Astrocyte (in vitro differentiated cells and primary cell): ENCODE results near the gene MCM3AP. TPM values are rescaled to one million over a fixed set of nuclear protein-coding genes. Genes with fewer than 3 reads are reported as not detected.

ENCODE experiments used
- DNase-seq: peaks from one replicate; pipeline ENCODE4 v3.0.0-alpha.2; 2010; ENCODE audit warnings: low read depth
- FAIRE-seq: peaks from 2 replicates; lab custom pipeline; 2011; peaks lifted over from hg19 to GRCh38; lab: Jason Lieb, UNC
- H2AFZ ChIP-seq: 2 replicates; pipeline ENCODE4 v1.6.0; 2012; ENCODE audit warnings: low read depth, low read length, inconsistent platforms
- H3K27ac ChIP-seq: 2 replicates; pipeline ENCODE4 v1.5.1; 2011; ENCODE audit warnings: low read depth, low read length, inconsistent platforms
- H3K27me3 ChIP-seq: 2 replicates; pipeline ENCODE4 v1.6.0; 2011; ENCODE audit warnings: low read length, inconsistent platforms; ENCODE audit not compliant: insufficient read depth
- H3K36me3 ChIP-seq: 2 replicates; pipeline ENCODE4 v1.5.1; 2011; ENCODE audit warnings: low read length, inconsistent platforms; ENCODE audit not compliant: insufficient read depth
- H3K4me1 ChIP-seq: 2 replicates; pipeline ENCODE4 v1.5.1; 2011; ENCODE audit warnings: low read length, inconsistent platforms; ENCODE audit not compliant: insufficient read depth
- H3K4me2 ChIP-seq: 2 replicates; pipeline ENCODE4 v1.6.0; 2012; ENCODE audit warnings: low read length, inconsistent platforms
- H3K4me3 ChIP-seq: 2 replicates; pipeline ENCODE4 v1.5.1; 2011; ENCODE audit warnings: low read depth, mild to moderate bottlenecking, low read length, inconsistent platforms; ENCODE audit not compliant: insufficient read depth
- H3K79me2 ChIP-seq: 2 replicates; pipeline ENCODE4 v1.6.0; 2012; ENCODE audit warnings: mild to moderate bottlenecking, low read length, inconsistent platforms; ENCODE audit not compliant: insufficient read depth
- H3K9ac ChIP-seq: 2 replicates; pipeline ENCODE4 v1.6.0; 2012; ENCODE audit warnings: mild to moderate bottlenecking, low read length, inconsistent platforms
- H3K9me3 ChIP-seq: 2 replicates; pipeline ENCODE4 v1.5.1; 2012; ENCODE audit warnings: low read depth, mild to moderate bottlenecking, low read length, inconsistent platforms; ENCODE audit not compliant: insufficient read depth
- H4K20me1 ChIP-seq: 2 replicates; pipeline ENCODE4 v1.6.0; 2012; ENCODE audit warnings: low read length, inconsistent platforms; ENCODE audit not compliant: insufficient read depth
- H3K27ac Mint-ChIP-seq: one replicate; pipeline ENCODE4 v1.8.0; 2021; ENCODE audit warnings: mild to moderate bottlenecking, mixed read lengths; ENCODE audit not compliant: unreplicated experiment
- H3K27me3 Mint-ChIP-seq: one replicate; pipeline ENCODE4 v1.8.0; 2021; ENCODE audit warnings: low read depth, mixed read lengths; ENCODE audit not compliant: unreplicated experiment
- H3K36me3 Mint-ChIP-seq: one replicate; pipeline ENCODE4 v1.8.0; 2021; ENCODE audit warnings: low read depth, mixed read lengths; ENCODE audit not compliant: unreplicated experiment
- H3K4me1 Mint-ChIP-seq: one replicate; pipeline ENCODE4 v1.8.0; 2021; ENCODE audit warnings: low read depth, mixed read lengths; ENCODE audit not compliant: unreplicated experiment
- H3K4me3 Mint-ChIP-seq: one replicate; pipeline ENCODE4 v1.8.0; 2021; ENCODE audit warnings: mild to moderate bottlenecking, moderate library complexity, mixed read lengths; ENCODE audit not compliant: unreplicated experiment
- H3K9me3 Mint-ChIP-seq: one replicate; pipeline ENCODE4 v1.8.0; 2021; ENCODE audit warnings: mild to moderate bottlenecking, mixed read lengths; ENCODE audit not compliant: unreplicated experiment
- EZH2 ChIP-seq: IDR thresholded peaks from 2 replicates; pipeline ENCODE4 v1.6.1; 2012; ENCODE audit warnings: mild to moderate bottlenecking, low read length, inconsistent platforms; ENCODE audit not compliant: insufficient read depth
- total RNA-seq: library from RNA; stranded (reverse); gene quantifications from 2 replicates; pipeline ENCODE4 v1.2.1, GENCODE V29; 2021
- TF ChIP-seq, protein P1 (sequence below): IDR thresholded peaks from 2 replicates; pipeline ENCODE4 v1.5.1; 2011; ENCODE audit warnings: low read depth, mild to moderate bottlenecking, inconsistent platforms, low read length, moderate library complexity; ENCODE audit not compliant: insufficient read depth

Gene MCM3AP
- total RNA-seq, 1 donor from 2014 or later = 84.2 TPM

DNA sequence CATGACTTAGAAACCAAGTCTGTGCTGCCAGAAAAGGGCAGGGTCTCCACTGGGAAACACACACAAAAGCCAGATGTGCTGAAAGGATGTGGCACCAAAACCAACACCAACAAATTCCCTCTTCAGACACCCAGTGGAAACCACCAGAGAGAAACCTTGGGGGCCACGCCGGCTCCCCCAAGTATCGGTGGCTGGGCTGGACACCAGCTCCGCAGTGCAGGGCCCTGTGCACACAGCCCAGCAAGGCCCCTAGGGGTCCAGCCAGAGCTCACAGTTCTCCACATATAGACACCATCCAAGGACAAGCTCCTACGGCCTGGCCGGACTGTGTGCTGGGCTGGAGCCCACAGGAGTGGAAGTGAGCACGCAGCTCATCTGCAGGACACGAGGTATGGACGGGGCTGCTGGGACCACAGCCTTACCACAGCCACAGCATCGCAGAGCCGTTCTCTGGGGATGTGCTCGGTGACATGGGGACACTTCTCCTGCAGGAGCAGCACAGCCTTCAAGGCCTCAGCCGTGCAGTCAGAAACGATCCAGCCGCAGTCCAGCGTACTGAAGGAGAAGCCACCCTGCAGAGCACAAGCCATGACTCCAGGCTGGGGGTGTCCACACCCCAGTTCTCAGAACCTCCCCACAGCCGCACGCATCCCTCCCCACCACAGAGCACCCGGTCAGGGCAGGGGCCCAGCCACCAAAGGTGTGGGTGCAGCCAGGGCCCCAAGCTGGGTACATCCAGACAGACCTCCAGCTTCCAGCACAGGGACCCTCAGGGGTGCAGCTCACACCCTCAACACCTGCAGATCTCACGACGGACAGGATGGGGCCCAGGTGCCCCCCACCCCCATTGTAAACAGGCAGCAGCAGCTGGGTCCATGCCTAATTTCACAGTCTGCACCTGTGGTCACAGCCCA lies 78.1 kb downstream of the MCM3AP start:
- DNase-seq = no peak
- H3K36me3 ChIP-seq = peaks cover 18% of the 10 kb centered on the region
- no peaks in the 10 kb centered on the region for H3K9me3 ChIP-seq
- Mint-ChIP-seq H3K9me3 (no peaks in the 10 kb centered on the region), H3K4me1 (peaks cover 2% of the 10 kb centered on the region), H3K27ac (peak overlapping the region; percentile 31), H3K4me3 (no peak overlapping the region), H3K36me3 (peaks cover 13% of the 10 kb centered on the region), H3K27me3 (no peaks in the 10 kb centered on the region)
- no peak for FAIRE-seq
- TF ChIP-seq EZH2 = no peak
- TF ChIP-seq, protein P1, sequence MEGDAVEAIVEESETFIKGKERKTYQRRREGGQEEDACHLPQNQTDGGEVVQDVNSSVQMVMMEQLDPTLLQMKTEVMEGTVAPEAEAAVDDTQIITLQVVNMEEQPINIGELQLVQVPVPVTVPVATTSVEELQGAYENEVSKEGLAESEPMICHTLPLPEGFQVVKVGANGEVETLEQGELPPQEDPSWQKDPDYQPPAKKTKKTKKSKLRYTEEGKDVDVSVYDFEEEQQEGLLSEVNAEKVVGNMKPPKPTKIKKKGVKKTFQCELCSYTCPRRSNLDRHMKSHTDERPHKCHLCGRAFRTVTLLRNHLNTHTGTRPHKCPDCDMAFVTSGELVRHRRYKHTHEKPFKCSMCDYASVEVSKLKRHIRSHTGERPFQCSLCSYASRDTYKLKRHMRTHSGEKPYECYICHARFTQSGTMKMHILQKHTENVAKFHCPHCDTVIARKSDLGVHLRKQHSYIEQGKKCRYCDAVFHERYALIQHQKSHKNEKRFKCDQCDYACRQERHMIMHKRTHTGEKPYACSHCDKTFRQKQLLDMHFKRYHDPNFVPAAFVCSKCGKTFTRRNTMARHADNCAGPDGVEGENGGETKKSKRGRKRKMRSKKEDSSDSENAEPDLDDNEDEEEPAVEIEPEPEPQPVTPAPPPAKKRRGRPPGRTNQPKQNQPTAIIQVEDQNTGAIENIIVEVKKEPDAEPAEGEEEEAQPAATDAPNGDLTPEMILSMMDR = no peak
- no peak overlapping the region for H3K4me2 ChIP-seq
- no peak overlapping the region for H2AFZ ChIP-seq
- H3K4me3 ChIP-seq = no peak overlapping the region
- no peaks in the 10 kb centered on the region for H3K4me1 ChIP-seq
- H3K27me3 ChIP-seq = no peaks in the 10 kb centered on the region
- no peaks in the 10 kb centered on the region for H3K79me2 ChIP-seq
- H3K27ac ChIP-seq = no peak overlapping the region
- no peak overlapping the region for H3K9ac ChIP-seq
- peaks cover 16% of the 10 kb centered on the region for H4K20me1 ChIP-seq

- Histone ChIP-seq H3K9ac (no peak overlapping the region), H3K27me3 (no peaks in the 10 kb centered on the region), H3K79me2 (no peaks in the 10 kb centered on the region), H3K4me2 (no peak overlapping the region), H3K27ac (no peak overlapping the region), H2AFZ (no peak overlapping the region), H4K20me1 (peaks cover 8% of the 10 kb centered on the region), H3K9me3 (no peaks in the 10 kb centered on the region), H3K4me3 (no peak overlapping the region), H3K4me1 (no peaks in the 10 kb centered on the region), H3K36me3 (peaks cover 18% of the 10 kb centered on the region)
- no peak overlapping the region for H3K4me3 Mint-ChIP-seq
- no peaks in the 10 kb centered on the region for H3K4me1 Mint-ChIP-seq
- no peak overlapping the region for H3K27ac Mint-ChIP-seq
- H3K36me3 Mint-ChIP-seq = peaks cover 13% of the 10 kb centered on the region
- TF ChIP-seq EZH2 = no peak
- TF ChIP-seq, protein P1 = no peak
- DNase-seq (no peak), FAIRE-seq (no peak)
- H3K27me3 Mint-ChIP-seq = no peaks in the 10 kb centered on the region
- no peaks in the 10 kb centered on the region for H3K9me3 Mint-ChIP-seq
Measured at GRCh38 chr21:46206163-46207005, 79.0 kb downstream of the MCM3AP start.
